HG02840 (cell line): ENCODE measurements around the gene MNT.
"Not testable (repeated sequence)": the region's sequence is repeated elsewhere in the genome, so short reads cannot be mapped to it uniquely, and the experiment has no call there.

Experiments
- ATAC-seq: cut with Tn5 transposase; IDR thresholded peaks from one replicate; pipeline ENCODE4 v1.9.1; 2021; ENCODE audit warnings: mild to moderate bottlenecking, moderate library complexity, moderate number of reproducible peaks; ENCODE audit not compliant: unreplicated experiment, low FRiP score

MNT gene

GRCh38 chr17:2400877-2401425 lies at the start of gene MNT:
Gene MNT, minus strand, starts transcription at chr17:2401060. Its CDS starts 348 bp downstream, at chr17:2400712.
- ATAC-seq, result peak; percentile 28

- ATAC-seq, result no peak
Observed at GRCh38 chr17:2450016-2450650, 49.3 kb upstream of the MNT start.

- ATAC-seq, result no peak
Observed at GRCh38 chr17:2449486-2449885, 48.6 kb upstream of the MNT start.

- ATAC-seq, result not testable (repeated sequence)
Observed at GRCh38 chr17:2447479-2447878, 46.6 kb upstream of the MNT start.

- no peak for ATAC-seq
Observed at GRCh38 chr17:2445638-2446037, 44.8 kb upstream of the MNT start.

- ATAC-seq, result no peak
Observed at GRCh38 chr17:2444382-2444781, 43.5 kb upstream of the MNT start.

- ATAC-seq, result no peak
Observed at GRCh38 chr17:2442166-2442565, 41.3 kb upstream of the MNT start.

GRCh38 chr17:2440930-2441329 lies 40.1 kb upstream of the MNT start:
- ATAC-seq, result no peak

GRCh38 chr17:2439997-2440396 lies 39.1 kb upstream of the MNT start:
- not testable (repeated sequence) for ATAC-seq

- ATAC-seq, result no peak
Observed at GRCh38 chr17:2438823-2439222, 38.0 kb upstream of the MNT start.

- no peak for ATAC-seq
Observed at GRCh38 chr17:2436316-2436905, 35.6 kb upstream of the MNT start.

GRCh38 chr17:2435862-2436261 lies 35.0 kb upstream of the MNT start:
- no peak for ATAC-seq

GRCh38 chr17:2435181-2435741 lies 34.4 kb upstream of the MNT start:
- ATAC-seq, result no peak

- ATAC-seq, result no peak
Observed at GRCh38 chr17:2433696-2434095, 32.8 kb upstream of the MNT start.

- ATAC-seq, result no peak
Observed at GRCh38 chr17:2427910-2428309, 27.1 kb upstream of the MNT start.

- ATAC-seq, result no peak
Observed at GRCh38 chr17:2427215-2427614, 26.4 kb upstream of the MNT start.

GRCh38 chr17:2423271-2423670 lies 22.4 kb upstream of the MNT start:
- no peak for ATAC-seq

- no peak for ATAC-seq
Observed at GRCh38 chr17:2421315-2422147, 20.7 kb upstream of the MNT start.

- no peak for ATAC-seq
Observed at GRCh38 chr17:2420176-2420575, 19.3 kb upstream of the MNT start.

- ATAC-seq, result no peak
Observed at GRCh38 chr17:2419486-2419885, 18.6 kb upstream of the MNT start.

- no peak for ATAC-seq
Observed at GRCh38 chr17:2418572-2418971, 17.7 kb upstream of the MNT start.
